Vagina (tissue), 2 donors: Measurements from ENCODE around the gene SPATA25. TPM values are rescaled to one million over a fixed set of nuclear protein-coding genes. Genes with fewer than 3 reads are reported as not detected.
A peak's percentile ranks its signal among the peaks of the same experiment; 100 is the strongest.
"Not testable (repeated sequence)": the region's sequence is repeated elsewhere in the genome, so short reads cannot be mapped to it uniquely, and the experiment has no call there.

Source experiments
- DNase-seq, 2 donors: peaks; one replicate each; pipeline ENCODE4 v3.0.0-alpha.2; 2017; ENCODE audit errors: extremely low spot score in 2 of 2
- H3K27ac ChIP-seq: fragments of 200-600 bp; sonication (generic); one replicate; pipeline ENCODE4 v1.5.1; 2019
- H3K27me3 ChIP-seq: fragments of 200-600 bp; sonication (generic); one replicate; pipeline ENCODE4 v1.5.1; 2019
- H3K36me3 ChIP-seq, 2 donors: fragments of 200-600 bp; sonication (generic); one replicate each; pipeline ENCODE4 v1.5.1; 2017 to 2019
- H3K4me1 ChIP-seq: fragments of 200-600 bp; sonication (generic); one replicate; pipeline ENCODE4 v1.5.1; 2019
- H3K4me3 ChIP-seq, 2 donors: fragments of 200-600 bp; sonication (generic); 1 replicate in 1 of 2; 2 replicates in 1 of 2; pipeline ENCODE4 v1.5.1; 2016 to 2019
- H3K9me3 ChIP-seq: fragments of 200-600 bp; sonication (generic); one replicate; pipeline ENCODE4 v1.5.1; 2019
- POLR2A ChIP-seq, 2 donors: fragments of 450-650 bp; IDR thresholded peaks; one replicate each; pipeline ENCODE4 v1.6.1; 2017; ENCODE audit warnings: antibody characterized with exemption in 2 of 2, mild to moderate bottlenecking in 2 of 2, moderate library complexity in 2 of 2
- POLR2AphosphoS5 ChIP-seq, 2 donors: sonication (generic); formaldehyde crosslinking; IDR thresholded peaks; one replicate each; pipeline ENCODE4 v1.9.0; 2017; ENCODE audit warnings: antibody characterized with exemption in 2 of 2, mild to moderate bottlenecking in 2 of 2, low read depth in 1 of 2; ENCODE audit not compliant: insufficient read depth in 1 of 2
- intact Hi-C: fragments of 100-400 bp; cut with DNase I; formaldehyde crosslinking; loops from one replicate; pipeline ENCODE4 v1.15.1; 2023
- total RNA-seq: library from RNA; depleted of rRNA; stranded (reverse); fragments of >200 nt; gene quantifications from one replicate; pipeline ENCODE4 v1.2.3, GENCODE V29; 2016
- TF ChIP-seq, protein P1 (sequence below), 3 experiments: fragments of 450-650 bp in 2 of 3; fragments of 200-600 bp in 1 of 3; sonication (generic) in 1 of 3; IDR thresholded peaks; one replicate each; pipeline ENCODE4 v1.5.1; 2017 to 2019; ENCODE audit warnings: antibody characterized with exemption in 3 of 3, mild to moderate bottlenecking in 2 of 3, moderate library complexity in 2 of 3

SPATA25 gene
- total RNA-seq, 1 donor from 2014 or later: 7.1 TPM

DNA sequence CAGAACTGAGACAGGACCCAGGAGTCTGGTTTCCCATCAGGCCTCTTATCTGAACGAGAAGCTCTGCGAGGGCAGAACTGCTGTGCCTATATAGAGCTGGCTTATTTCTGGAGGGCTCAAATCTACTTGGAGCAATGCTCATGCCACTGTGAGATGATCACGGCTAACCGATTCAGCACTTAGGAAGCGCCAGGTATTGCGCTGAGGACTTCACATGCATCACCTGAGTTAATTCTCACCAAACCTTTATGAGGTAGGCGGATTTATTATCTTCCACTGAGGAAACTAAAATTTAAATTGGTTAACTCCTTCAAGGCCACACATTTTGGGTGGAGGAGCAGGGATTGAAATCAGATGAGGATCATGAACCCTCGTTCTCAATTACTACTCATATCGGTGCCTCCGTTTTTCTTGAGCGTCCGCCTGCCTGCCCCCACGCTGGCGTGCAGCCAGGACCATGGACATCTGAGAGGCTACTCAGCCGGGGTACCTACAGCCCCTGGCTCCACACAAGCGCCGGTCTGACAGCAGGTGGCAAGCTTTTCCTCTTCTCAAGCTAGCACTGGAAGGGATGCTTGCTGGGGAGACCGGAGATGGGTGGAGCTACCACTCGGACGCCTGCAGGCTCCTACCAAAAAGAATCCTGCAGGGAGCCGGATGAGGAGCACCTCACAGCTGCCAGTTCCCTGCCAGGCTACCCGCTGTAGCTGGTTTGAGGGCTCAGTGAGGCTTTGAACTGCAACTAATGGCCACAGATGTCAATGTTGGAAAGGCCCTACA is 46.0 kb upstream of the SPATA25 start:
- TF ChIP-seq POLR2A (IDR thresholded peaks at IDR 0.05): no peak
- TF ChIP-seq, protein P1, sequence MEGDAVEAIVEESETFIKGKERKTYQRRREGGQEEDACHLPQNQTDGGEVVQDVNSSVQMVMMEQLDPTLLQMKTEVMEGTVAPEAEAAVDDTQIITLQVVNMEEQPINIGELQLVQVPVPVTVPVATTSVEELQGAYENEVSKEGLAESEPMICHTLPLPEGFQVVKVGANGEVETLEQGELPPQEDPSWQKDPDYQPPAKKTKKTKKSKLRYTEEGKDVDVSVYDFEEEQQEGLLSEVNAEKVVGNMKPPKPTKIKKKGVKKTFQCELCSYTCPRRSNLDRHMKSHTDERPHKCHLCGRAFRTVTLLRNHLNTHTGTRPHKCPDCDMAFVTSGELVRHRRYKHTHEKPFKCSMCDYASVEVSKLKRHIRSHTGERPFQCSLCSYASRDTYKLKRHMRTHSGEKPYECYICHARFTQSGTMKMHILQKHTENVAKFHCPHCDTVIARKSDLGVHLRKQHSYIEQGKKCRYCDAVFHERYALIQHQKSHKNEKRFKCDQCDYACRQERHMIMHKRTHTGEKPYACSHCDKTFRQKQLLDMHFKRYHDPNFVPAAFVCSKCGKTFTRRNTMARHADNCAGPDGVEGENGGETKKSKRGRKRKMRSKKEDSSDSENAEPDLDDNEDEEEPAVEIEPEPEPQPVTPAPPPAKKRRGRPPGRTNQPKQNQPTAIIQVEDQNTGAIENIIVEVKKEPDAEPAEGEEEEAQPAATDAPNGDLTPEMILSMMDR (IDR thresholded peaks at IDR 0.05): peak in 1 of 3 experiments; percentile 27
- peak overlapping the region; percentile 74 to 94 for H3K4me3 ChIP-seq
- H3K36me3 ChIP-seq: peaks cover 0 to 13% of the 10 kb centered on the region in 2 donors
- no peaks in the 10 kb centered on the region for H3K9me3 ChIP-seq
- peak overlapping the region; percentile 100 for H3K27ac ChIP-seq
- intact Hi-C loops: loop anchor here (2.0 kb wide), 1 partner anchor 43 kb away; the partner anchor contains the start of genes CTSA and NEURL2
- H3K4me1 ChIP-seq: peaks cover 30% of the 10 kb centered on the region
- no peak for DNase-seq
- no peaks in the 10 kb centered on the region for H3K27me3 ChIP-seq

GRCh38 chr20:45931680-45932079 is 44.3 kb upstream of the SPATA25 start:
- H3K27me3 ChIP-seq, DNase-seq, H3K36me3 ChIP-seq, H3K4me3 ChIP-seq, H3K27ac ChIP-seq, intact Hi-C loops, H3K9me3 ChIP-seq: not testable (repeated sequence)
- peaks cover 24% of the 10 kb centered on the region for H3K4me1 ChIP-seq

- H3K36me3 ChIP-seq: no peaks in the 10 kb centered on the region
- intact Hi-C loops: no loop called here
- H3K9me3 ChIP-seq: no peaks in the 10 kb centered on the region
- peaks cover 16% of the 10 kb centered on the region for H3K4me1 ChIP-seq
- no peak overlapping the region for H3K27ac ChIP-seq
- DNase-seq: no peak
- H3K27me3 ChIP-seq: no peaks in the 10 kb centered on the region
- H3K4me3 ChIP-seq: no peak overlapping the region
- no peak for TF ChIP-seq POLR2A (IDR thresholded peaks at IDR 0.05)
- TF ChIP-seq, protein P1 (IDR thresholded peaks at IDR 0.05): no peak
- TF ChIP-seq POLR2AphosphoS5 (IDR thresholded peaks at IDR 0.05; ENCODE audit: insufficient read depth in 1 of 2, low read depth in 1 of 2): no peak
Measured at GRCh38 chr20:45927071-45927878, 39.9 kb upstream of the SPATA25 start.

- Histone ChIP-seq H3K27me3 (no peaks in the 10 kb centered on the region), H3K4me3 (no peak overlapping the region), H3K4me1 (peaks cover 16% of the 10 kb centered on the region), H3K27ac (no peak overlapping the region), H3K36me3 (no peaks in the 10 kb centered on the region), H3K9me3 (no peaks in the 10 kb centered on the region)
- intact Hi-C loops: no loop called here
- no peak for DNase-seq
- TF ChIP-seq POLR2A (IDR thresholded peaks at IDR 0.05) (no peak), POLR2AphosphoS5 (IDR thresholded peaks at IDR 0.05; ENCODE audit: insufficient read depth in 1 of 2, low read depth in 1 of 2) (no peak)
- TF ChIP-seq, protein P1 (IDR thresholded peaks at IDR 0.05): no peak
Measured at GRCh38 chr20:45926731-45927070, 39.3 kb upstream of the SPATA25 start.

DNA sequence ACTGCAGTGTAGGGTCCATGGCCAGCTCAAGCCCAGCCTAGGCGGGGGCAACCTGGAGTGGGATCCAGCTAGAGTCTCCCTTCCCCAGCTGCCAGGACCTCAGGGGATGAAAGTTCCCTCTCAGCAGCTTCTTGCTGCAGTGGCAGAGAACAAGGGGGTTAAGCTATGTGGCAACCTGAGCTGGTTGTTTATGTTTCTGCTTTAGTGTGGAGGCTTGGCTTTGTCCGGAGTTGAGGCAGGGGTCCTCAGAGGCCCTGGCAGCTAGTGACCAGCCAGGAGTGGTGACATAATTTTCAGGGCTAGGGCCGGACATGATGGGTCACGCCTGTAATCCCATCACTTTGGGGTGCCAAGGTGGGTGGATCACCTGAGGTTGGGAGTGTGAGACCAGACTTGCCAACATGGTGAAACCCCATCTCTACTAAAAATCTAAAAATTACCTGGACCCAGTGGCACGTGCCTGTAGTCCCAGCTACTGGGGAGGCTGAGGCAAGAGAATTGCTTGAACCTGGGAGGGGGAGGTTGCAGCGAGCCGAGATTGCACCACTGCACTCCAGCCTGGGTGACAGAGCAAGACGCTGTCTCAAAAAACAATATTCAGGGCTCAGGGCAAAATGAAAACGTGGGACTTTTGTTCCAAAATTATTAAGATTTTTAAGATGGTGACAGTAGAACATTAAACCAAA is 38.5 kb upstream of the SPATA25 start:
- intact Hi-C loops: no loop called here
- no peaks in the 10 kb centered on the region for H3K27me3 ChIP-seq
- no peak for TF ChIP-seq POLR2AphosphoS5 (IDR thresholded peaks at IDR 0.05; ENCODE audit: insufficient read depth in 1 of 2, low read depth in 1 of 2)
- no peak for TF ChIP-seq POLR2A (IDR thresholded peaks at IDR 0.05)
- TF ChIP-seq, protein P1 (IDR thresholded peaks at IDR 0.05): no peak
- peak overlapping the region; percentile 83 for H3K27ac ChIP-seq
- peaks cover 16% of the 10 kb centered on the region for H3K4me1 ChIP-seq
- DNase-seq: no peak
- no peaks in the 10 kb centered on the region for H3K36me3 ChIP-seq
- no peak overlapping the region for H3K4me3 ChIP-seq
- H3K9me3 ChIP-seq: no peaks in the 10 kb centered on the region
